GM12878 (cell line): ENCODE measurements around the gene ZNF112. TPM values are rescaled to one million over a fixed set of nuclear protein-coding genes. Genes with fewer than 3 reads are reported as not detected.

Source experiments
- ATAC-seq: fragments of 200-7000 bp; cut with Tn5 transposase; 3 replicates; pipeline ENCODE4 v1.9.1; 2020; ENCODE audit warnings: mild to moderate bottlenecking, moderate library complexity
- BruUV-seq: library from RNA; stranded (reverse); fragments of 400-500 nt; replicated peaks from 2 replicates; lab custom pipeline; 2021; lab: Mats Ljungman, UMichigan
- CTCF ChIA-PET: fragments of 300-600 bp; sonication (Branson Sonifier 250); formaldehyde crosslinking; extraction: SDS; loops from one replicate; lab custom pipeline; 2021; ENCODE audit warnings: inconsistent platforms; lab: Yijun Ruan, JAX
- POLR2A ChIA-PET: fragments of 350-600 bp; formaldehyde crosslinking; extraction: SDS; loops from one replicate; lab custom pipeline; 2021; ENCODE audit warnings: inconsistent platforms; lab: Charles Lee
- RAD21 ChIA-PET: fragments of 300-600 bp; sonication (Branson Sonifier 250); formaldehyde crosslinking; loops from one replicate; lab custom pipeline; 2023; ENCODE audit warnings: antibody characterized with exemption; ENCODE audit not compliant: unreplicated experiment; lab: Charles Lee
- SMC1A ChIA-PET: fragments of 300-600 bp; sonication (Branson Sonifier 250); formaldehyde crosslinking; loops from one replicate; lab custom pipeline; 2023; ENCODE audit not compliant: unreplicated experiment, uncharacterized antibody; lab: Charles Lee
- DNase-seq: peaks from one replicate; pipeline ENCODE4 v3.0.0-alpha.2; 2011; ENCODE audit warnings: low read depth, low spot score
- FAIRE-seq: peaks from 3 replicates; lab custom pipeline; 2011; peaks lifted over from hg19 to GRCh38; lab: Jason Lieb, UNC
- H2AFZ ChIP-seq: 2 replicates; pipeline ENCODE4 v1.6.0; 2011; ENCODE audit warnings: low read depth, low read length, control low read depth; ENCODE audit not compliant: control insufficient read depth
- H3K27ac ChIP-seq: 2 replicates; pipeline ENCODE4 v1.5.1; 2011; ENCODE audit warnings: control low read depth; ENCODE audit not compliant: control insufficient read depth, insufficient read depth
- H3K27me3 ChIP-seq, 2 experiments: replicated peaks in 1 of 2; 2 replicates each; pipeline versions ENCODE4 v1.6.0 to v1.6.1; 2011; ENCODE audit warnings: low read length in 1 of 2; ENCODE audit not compliant: control insufficient read depth in 2 of 2, insufficient read depth in 2 of 2
- H3K36me3 ChIP-seq, 2 experiments: 2 replicates each; pipeline ENCODE4 v1.5.1; 2011; ENCODE audit warnings: low read length in 1 of 2; ENCODE audit not compliant: control insufficient read depth in 2 of 2, insufficient read depth in 2 of 2
- H3K4me1 ChIP-seq: 2 replicates; pipeline ENCODE4 v1.6.1; 2011; ENCODE audit warnings: mild to moderate bottlenecking, low read length, moderate library complexity, mixed read lengths; ENCODE audit not compliant: control insufficient read depth, insufficient read depth
- H3K4me2 ChIP-seq: 2 replicates; pipeline ENCODE4 v1.6.0; 2011; ENCODE audit warnings: control low read depth; ENCODE audit not compliant: control insufficient read depth, insufficient read depth
- H3K4me3 ChIP-seq: fragments of 200-600 bp; sonication (generic); 2 replicates; pipeline ENCODE4 v1.5.1; 2016
- H3K79me2 ChIP-seq: 2 replicates; pipeline ENCODE4 v1.6.0; 2011; ENCODE audit warnings: low read length; ENCODE audit not compliant: control insufficient read depth, insufficient read depth
- H3K9ac ChIP-seq: 2 replicates; pipeline ENCODE4 v1.8.0; 2011; ENCODE audit warnings: low read length, control low read depth, mixed read lengths; ENCODE audit not compliant: control insufficient read depth, insufficient read depth
- H3K9me3 ChIP-seq: replicated peaks from 3 replicates; pipeline ENCODE4 v1.5.1; 2011; ENCODE audit warnings: mild to moderate bottlenecking, low read length; ENCODE audit not compliant: control insufficient read depth, insufficient read depth
- H4K20me1 ChIP-seq: 2 replicates; pipeline ENCODE4 v1.6.0; 2011; ENCODE audit not compliant: control insufficient read depth, insufficient read depth
- BMI1 ChIP-seq: fragments of 450-650 bp; IDR thresholded peaks from 2 replicates; pipeline ENCODE4 v1.6.1; 2016; ENCODE audit warnings: mild to moderate bottlenecking, moderate library complexity, borderline replicate concordance
- FOXM1 ChIP-seq: IDR thresholded peaks from 2 replicates; pipeline ENCODE4 v1.6.1; 2012; ENCODE audit warnings: low read depth, mild to moderate bottlenecking, inconsistent platforms, low read length, moderate library complexity
- HCFC1 ChIP-seq: fragments of 150-350 bp; IDR thresholded peaks from 2 replicates; pipeline ENCODE4 v1.6.1; 2014; ENCODE audit warnings: low read length
- KAT2A ChIP-seq: conservative IDR thresholded peaks from 2 replicates; pipeline ENCODE4 v1.6.1; 2011; ENCODE audit warnings: low read depth, low read length; ENCODE audit not compliant: control insufficient read depth
- NR2F1 ChIP-seq: fragments of 450-650 bp; conservative IDR thresholded peaks from 2 replicates; pipeline ENCODE4 v1.6.1; 2017; ENCODE audit warnings: mild to moderate bottlenecking
- SMAD5 ChIP-seq: IDR thresholded peaks from 2 replicates; pipeline ENCODE4 v1.6.1; 2016; ENCODE audit warnings: antibody characterized with exemption, low read depth
- WGBS: methylation state at CpG from one replicate; pipeline ENCODE4 v1.1.6; 2016; ENCODE audit warnings: low lambda C conversion rate; ENCODE audit not compliant: insufficient replicate concordance, insufficient coverage; ENCODE audit errors: missing lambda C conversion rate; 5-methylcytosine and 5-hydroxymethylcytosine counted together
- in situ Hi-C: fragments of 300-500 bp; cut with MboI; formaldehyde crosslinking; loops from 9 replicates; pipeline ENCODE4 v1.14.3; 2018; ENCODE audit warnings: mixed read lengths
- intact Hi-C: fragments of 100-400 bp; cut with micrococcal nuclease; formaldehyde crosslinking; loops from one replicate; pipeline ENCODE4 v1.14.2; 2022; ENCODE audit not compliant: unreplicated experiment
- polyA plus RNA-seq, 11 experiments: library from polyadenylated mRNA; depleted of rRNA in 4 of 11; unstranded in 6 of 11; stranded (reverse) in 5 of 11; fragments of >200 nt; fragmentation: Nextera tagmentation in 4 of 11; fragmentation: Illumina TruSeq in 1 of 11; extraction: Ambion mirVana in 4 of 11; extraction: Trizol in 1 of 11; gene quantifications; 1 replicate in 1 of 11; 2 replicates in 10 of 11; pipeline versions ENCODE4 v1.2.1 to v1.2.3, GENCODE V29; 2011 to 2016; ENCODE audit warnings: inconsistent platforms in 2 of 11, missing spikeins in 2 of 11, low read depth in 1 of 11
- total RNA-seq, 4 experiments: library from RNA; depleted of rRNA in 3 of 4; stranded (reverse); fragments of >200 nt in 3 of 4; fragmentation: Illumina TruSeq in 1 of 4; extraction: Trizol in 1 of 4; gene quantifications; 2 replicates each; pipeline versions ENCODE4 v1.2.1 to v1.2.3, GENCODE V29; 2013 to 2021
- TF ChIP-seq, protein P1 (sequence below): fragments of 450-650 bp; IDR thresholded peaks from 2 replicates; pipeline ENCODE4 v1.6.1; 2017; ENCODE audit warnings: mild to moderate bottlenecking, moderate library complexity
- TF ChIP-seq, protein P2 (sequence below): IDR thresholded peaks from 2 replicates; pipeline ENCODE4 v1.6.1; 2011; ENCODE audit warnings: mild to moderate bottlenecking, low read depth, low read length, moderate library complexity; ENCODE audit not compliant: insufficient replicate concordance
- TF ChIP-seq, protein P3 (sequence below): IDR thresholded peaks from 2 replicates; pipeline ENCODE4 v1.6.1; 2012; ENCODE audit warnings: improper control_type of control experiment, low read depth, low read length; ENCODE audit not compliant: insufficient replicate concordance
- TF ChIP-seq, protein P4 (sequence below): fragments of 450-650 bp; IDR thresholded peaks from 2 replicates; pipeline ENCODE4 v1.6.1; 2016; ENCODE audit warnings: mild to moderate bottlenecking
- TF ChIP-seq, protein P5 (sequence below): fragments of 450-650 bp; IDR thresholded peaks from 2 replicates; pipeline ENCODE4 v1.6.1; 2017; ENCODE audit warnings: low read depth, mild to moderate bottlenecking, moderate library complexity

The ZNF112 gene
- total and polyA plus RNA-seq, 10 of the 15 experiments (the other 5 are each of a cell fraction or from before 2014, with no cell fraction given), result 0.03 to 0.25 (median 0.07) TPM; not detected in 4

DNA sequence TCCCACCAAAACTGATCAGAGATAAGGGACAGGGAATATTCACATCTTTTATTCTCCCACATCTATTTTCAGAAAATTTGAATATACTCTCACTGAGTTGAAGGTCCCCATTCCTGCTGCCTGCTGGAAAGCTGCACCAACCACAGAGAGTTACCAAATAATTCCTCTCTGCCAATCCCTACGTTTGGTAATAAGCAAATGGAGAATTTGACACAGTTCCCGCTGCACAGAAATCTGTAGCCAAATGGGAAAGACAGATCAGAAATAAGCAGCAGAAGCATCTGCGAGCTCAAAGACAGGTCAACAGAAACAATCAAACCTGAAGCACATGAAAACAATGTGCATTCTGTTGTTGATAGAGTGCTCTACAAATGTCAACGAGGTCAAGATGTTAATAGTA lies 9.9 kb downstream of the ZNF112 start:
- H3K79me2 ChIP-seq, result no peaks in the 10 kb centered on the region
- H3K4me3 ChIP-seq, result no peak overlapping the region
- DNase-seq (no peak), ATAC-seq (no peak), FAIRE-seq (no peak)
- H3K4me1 ChIP-seq, result no peaks in the 10 kb centered on the region
- H2AFZ ChIP-seq, result no peak overlapping the region
- H3K27ac ChIP-seq, result no peak overlapping the region
- ChIA-PET CTCF (no interaction called here), SMC1A (no interaction called here), RAD21 (interaction anchor here (0.6 kb wide), 1 partner anchor 137 kb away, joined by 3 read pairs; no protein-coding TSS in a partner anchor), POLR2A (no interaction called here)
- H3K4me2 ChIP-seq, result no peak overlapping the region
- no peaks in the 10 kb centered on the region for H3K36me3 ChIP-seq
- intact Hi-C loops, result no loop called here
- no peaks in the 10 kb centered on the region for H4K20me1 ChIP-seq
- WGBS, result 30% methylated on average over 4 of the region's 4 CpGs
- H3K27me3 ChIP-seq, result no peaks in the 10 kb centered on the region
- H3K9ac ChIP-seq, result no peak overlapping the region
- H3K9me3 ChIP-seq, result no peaks in the 10 kb centered on the region; the same call in 2 of the 3 replicates
- BruUV-seq, result no TSS peak
- in situ Hi-C loops, result no loop called here
- TF ChIP-seq, protein P1, sequence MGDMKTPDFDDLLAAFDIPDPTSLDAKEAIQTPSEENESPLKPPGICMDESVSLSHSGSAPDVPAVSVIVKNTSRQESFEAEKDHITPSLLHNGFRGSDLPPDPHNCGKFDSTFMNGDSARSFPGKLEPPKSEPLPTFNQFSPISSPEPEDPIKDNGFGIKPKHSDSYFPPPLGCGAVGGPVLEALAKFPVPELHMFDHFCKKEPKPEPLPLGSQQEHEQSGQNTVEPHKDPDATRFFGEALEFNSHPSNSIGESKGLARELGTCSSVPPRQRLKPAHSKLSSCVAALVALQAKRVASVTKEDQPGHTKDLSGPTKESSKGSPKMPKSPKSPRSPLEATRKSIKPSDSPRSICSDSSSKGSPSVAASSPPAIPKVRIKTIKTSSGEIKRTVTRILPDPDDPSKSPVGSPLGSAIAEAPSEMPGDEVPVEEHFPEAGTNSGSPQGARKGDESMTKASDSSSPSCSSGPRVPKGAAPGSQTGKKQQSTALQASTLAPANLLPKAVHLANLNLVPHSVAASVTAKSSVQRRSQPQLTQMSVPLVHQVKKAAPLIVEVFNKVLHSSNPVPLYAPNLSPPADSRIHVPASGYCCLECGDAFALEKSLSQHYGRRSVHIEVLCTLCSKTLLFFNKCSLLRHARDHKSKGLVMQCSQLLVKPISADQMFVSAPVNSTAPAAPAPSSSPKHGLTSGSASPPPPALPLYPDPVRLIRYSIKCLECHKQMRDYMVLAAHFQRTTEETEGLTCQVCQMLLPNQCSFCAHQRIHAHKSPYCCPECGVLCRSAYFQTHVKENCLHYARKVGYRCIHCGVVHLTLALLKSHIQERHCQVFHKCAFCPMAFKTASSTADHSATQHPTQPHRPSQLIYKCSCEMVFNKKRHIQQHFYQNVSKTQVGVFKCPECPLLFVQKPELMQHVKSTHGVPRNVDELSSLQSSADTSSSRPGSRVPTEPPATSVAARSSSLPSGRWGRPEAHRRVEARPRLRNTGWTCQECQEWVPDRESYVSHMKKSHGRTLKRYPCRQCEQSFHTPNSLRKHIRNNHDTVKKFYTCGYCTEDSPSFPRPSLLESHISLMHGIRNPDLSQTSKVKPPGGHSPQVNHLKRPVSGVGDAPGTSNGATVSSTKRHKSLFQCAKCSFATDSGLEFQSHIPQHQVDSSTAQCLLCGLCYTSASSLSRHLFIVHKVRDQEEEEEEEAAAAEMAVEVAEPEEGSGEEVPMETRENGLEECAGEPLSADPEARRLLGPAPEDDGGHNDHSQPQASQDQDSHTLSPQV, result no peak
- TF ChIP-seq, protein P2, sequence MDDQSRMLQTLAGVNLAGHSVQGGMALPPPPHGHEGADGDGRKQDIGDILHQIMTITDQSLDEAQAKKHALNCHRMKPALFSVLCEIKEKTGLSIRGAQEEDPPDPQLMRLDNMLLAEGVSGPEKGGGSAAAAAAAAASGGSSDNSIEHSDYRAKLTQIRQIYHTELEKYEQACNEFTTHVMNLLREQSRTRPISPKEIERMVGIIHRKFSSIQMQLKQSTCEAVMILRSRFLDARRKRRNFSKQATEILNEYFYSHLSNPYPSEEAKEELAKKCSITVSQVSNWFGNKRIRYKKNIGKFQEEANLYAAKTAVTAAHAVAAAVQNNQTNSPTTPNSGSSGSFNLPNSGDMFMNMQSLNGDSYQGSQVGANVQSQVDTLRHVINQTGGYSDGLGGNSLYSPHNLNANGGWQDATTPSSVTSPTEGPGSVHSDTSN, result no peak
- TF ChIP-seq HCFC1 (no peak), KAT2A (no peak), FOXM1 (no peak), NR2F1 (no peak), BMI1 (no peak), SMAD5 (no peak)
- TF ChIP-seq, protein P3, sequence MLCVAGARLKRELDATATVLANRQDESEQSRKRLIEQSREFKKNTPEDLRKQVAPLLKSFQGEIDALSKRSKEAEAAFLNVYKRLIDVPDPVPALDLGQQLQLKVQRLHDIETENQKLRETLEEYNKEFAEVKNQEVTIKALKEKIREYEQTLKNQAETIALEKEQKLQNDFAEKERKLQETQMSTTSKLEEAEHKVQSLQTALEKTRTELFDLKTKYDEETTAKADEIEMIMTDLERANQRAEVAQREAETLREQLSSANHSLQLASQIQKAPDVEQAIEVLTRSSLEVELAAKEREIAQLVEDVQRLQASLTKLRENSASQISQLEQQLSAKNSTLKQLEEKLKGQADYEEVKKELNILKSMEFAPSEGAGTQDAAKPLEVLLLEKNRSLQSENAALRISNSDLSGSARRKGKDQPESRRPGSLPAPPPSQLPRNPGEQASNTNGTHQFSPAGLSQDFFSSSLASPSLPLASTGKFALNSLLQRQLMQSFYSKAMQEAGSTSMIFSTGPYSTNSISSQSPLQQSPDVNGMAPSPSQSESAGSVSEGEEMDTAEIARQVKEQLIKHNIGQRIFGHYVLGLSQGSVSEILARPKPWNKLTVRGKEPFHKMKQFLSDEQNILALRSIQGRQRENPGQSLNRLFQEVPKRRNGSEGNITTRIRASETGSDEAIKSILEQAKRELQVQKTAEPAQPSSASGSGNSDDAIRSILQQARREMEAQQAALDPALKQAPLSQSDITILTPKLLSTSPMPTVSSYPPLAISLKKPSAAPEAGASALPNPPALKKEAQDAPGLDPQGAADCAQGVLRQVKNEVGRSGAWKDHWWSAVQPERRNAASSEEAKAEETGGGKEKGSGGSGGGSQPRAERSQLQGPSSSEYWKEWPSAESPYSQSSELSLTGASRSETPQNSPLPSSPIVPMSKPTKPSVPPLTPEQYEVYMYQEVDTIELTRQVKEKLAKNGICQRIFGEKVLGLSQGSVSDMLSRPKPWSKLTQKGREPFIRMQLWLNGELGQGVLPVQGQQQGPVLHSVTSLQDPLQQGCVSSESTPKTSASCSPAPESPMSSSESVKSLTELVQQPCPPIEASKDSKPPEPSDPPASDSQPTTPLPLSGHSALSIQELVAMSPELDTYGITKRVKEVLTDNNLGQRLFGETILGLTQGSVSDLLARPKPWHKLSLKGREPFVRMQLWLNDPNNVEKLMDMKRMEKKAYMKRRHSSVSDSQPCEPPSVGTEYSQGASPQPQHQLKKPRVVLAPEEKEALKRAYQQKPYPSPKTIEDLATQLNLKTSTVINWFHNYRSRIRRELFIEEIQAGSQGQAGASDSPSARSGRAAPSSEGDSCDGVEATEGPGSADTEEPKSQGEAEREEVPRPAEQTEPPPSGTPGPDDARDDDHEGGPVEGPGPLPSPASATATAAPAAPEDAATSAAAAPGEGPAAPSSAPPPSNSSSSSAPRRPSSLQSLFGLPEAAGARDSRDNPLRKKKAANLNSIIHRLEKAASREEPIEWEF, result no peak
- TF ChIP-seq, protein P4, sequence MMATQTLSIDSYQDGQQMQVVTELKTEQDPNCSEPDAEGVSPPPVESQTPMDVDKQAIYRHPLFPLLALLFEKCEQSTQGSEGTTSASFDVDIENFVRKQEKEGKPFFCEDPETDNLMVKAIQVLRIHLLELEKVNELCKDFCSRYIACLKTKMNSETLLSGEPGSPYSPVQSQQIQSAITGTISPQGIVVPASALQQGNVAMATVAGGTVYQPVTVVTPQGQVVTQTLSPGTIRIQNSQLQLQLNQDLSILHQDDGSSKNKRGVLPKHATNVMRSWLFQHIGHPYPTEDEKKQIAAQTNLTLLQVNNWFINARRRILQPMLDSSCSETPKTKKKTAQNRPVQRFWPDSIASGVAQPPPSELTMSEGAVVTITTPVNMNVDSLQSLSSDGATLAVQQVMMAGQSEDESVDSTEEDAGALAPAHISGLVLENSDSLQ, result no peak
- TF ChIP-seq, protein P5, sequence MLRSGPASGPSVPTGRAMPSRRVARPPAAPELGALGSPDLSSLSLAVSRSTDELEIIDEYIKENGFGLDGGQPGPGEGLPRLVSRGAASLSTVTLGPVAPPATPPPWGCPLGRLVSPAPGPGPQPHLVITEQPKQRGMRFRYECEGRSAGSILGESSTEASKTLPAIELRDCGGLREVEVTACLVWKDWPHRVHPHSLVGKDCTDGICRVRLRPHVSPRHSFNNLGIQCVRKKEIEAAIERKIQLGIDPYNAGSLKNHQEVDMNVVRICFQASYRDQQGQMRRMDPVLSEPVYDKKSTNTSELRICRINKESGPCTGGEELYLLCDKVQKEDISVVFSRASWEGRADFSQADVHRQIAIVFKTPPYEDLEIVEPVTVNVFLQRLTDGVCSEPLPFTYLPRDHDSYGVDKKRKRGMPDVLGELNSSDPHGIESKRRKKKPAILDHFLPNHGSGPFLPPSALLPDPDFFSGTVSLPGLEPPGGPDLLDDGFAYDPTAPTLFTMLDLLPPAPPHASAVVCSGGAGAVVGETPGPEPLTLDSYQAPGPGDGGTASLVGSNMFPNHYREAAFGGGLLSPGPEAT, result no peak
